Right lobe of liver (tissue), 4 donors: ENCODE data around the gene CEP170B.

Experiments
- CTCF ChIP-seq, 4 donors: fragments of 200-600 bp in 3 of 4; fragments of 450-650 bp in 1 of 4; IDR thresholded peaks; one replicate each; pipeline versions ENCODE4 v1.5.1 to v1.8.0; 2016 to 2022; ENCODE audit warnings: antibody characterized with exemption in 4 of 4, mild to moderate bottlenecking in 2 of 4
- POLR2A ChIP-seq: fragments of 450-650 bp; IDR thresholded peaks from one replicate; pipeline ENCODE4 v1.6.1; 2017; ENCODE audit warnings: antibody characterized with exemption, mild to moderate bottlenecking
- donor health status: DM: no; HTN: no; CAD: no.
- donor health status: DM: no; HTN: no; CAD: no.
- donor health status: DM: no; HTN: yes; CAD: no.

- TF ChIP-seq CTCF (IDR thresholded peaks at IDR 0.05) (no peak), POLR2A (no peak)
Measured at GRCh38 chr14:104900639-104901512, 35.8 kb downstream of the CEP170B start.
